SK-N-SH treated with all-trans-retinoic acid at 6 μM for 48 hours (cell line): ENCODE results near the gene ZNF138.

Experiments
- ATAC-seq: fragments of 200-7000 bp; cut with Tn5 transposase; 3 replicates; pipeline ENCODE4 v1.9.1; 2020; ENCODE audit warnings: mild to moderate bottlenecking, moderate library complexity
- ARNTL ChIP-seq: fragments of 450-650 bp; formaldehyde crosslinking; IDR thresholded peaks from 2 replicates; pipeline ENCODE4 v1.5.0; 2020; ENCODE audit warnings: low read depth, mild to moderate bottlenecking, moderate library complexity, borderline replicate concordance
- BACH2 ChIP-seq: fragments of 250-450 bp; sonication (Bioruptor Pico); IDR thresholded peaks from 2 replicates; pipeline ENCODE4 v1.9.0; 2021; ENCODE audit warnings: mild to moderate bottlenecking, borderline replicate concordance
- CREB5 ChIP-seq: fragments of 250-450 bp; sonication (Bioruptor Pico); IDR thresholded peaks from 2 replicates; pipeline ENCODE4 v1.5.1; 2020; ENCODE audit warnings: low read depth, mild to moderate bottlenecking, moderate library complexity
- CSDC2 ChIP-seq: fragments of 250-450 bp; sonication (Bioruptor Pico); IDR thresholded peaks from 2 replicates; pipeline ENCODE4 v1.5.0; 2020; ENCODE audit warnings: mild to moderate bottlenecking, moderate library complexity
- ESRRG ChIP-seq: fragments of 250-450 bp; sonication (Bioruptor Pico); IDR thresholded peaks from 2 replicates; pipeline ENCODE4 v1.6.1; 2021; ENCODE audit warnings: mild to moderate bottlenecking
- GLIS3 ChIP-seq: fragments of 250-450 bp; sonication (Bioruptor Pico); IDR thresholded peaks from 2 replicates; pipeline ENCODE4 v1.5.0; 2020; ENCODE audit warnings: mild to moderate bottlenecking, moderate library complexity
- ISL1 ChIP-seq: fragments of 250-450 bp; sonication (Bioruptor Pico); IDR thresholded peaks from 2 replicates; pipeline ENCODE4 v2.1.2; 2022; ENCODE audit warnings: mild to moderate bottlenecking, moderate library complexity
- PPARA ChIP-seq: fragments of 250-450 bp; sonication (Bioruptor Pico); IDR thresholded peaks from 2 replicates; pipeline ENCODE4 v1.5.0; 2020; ENCODE audit warnings: mild to moderate bottlenecking, borderline replicate concordance
- RARB ChIP-seq: fragments of 250-450 bp; sonication (Bioruptor Pico); IDR thresholded peaks from 2 replicates; pipeline ENCODE4 v1.8.0; 2021; ENCODE audit warnings: mild to moderate bottlenecking, moderate library complexity
- SNAI2 ChIP-seq: fragments of 250-450 bp; sonication (Bioruptor Pico); IDR thresholded peaks from 2 replicates; pipeline ENCODE4 v1.5.0; 2020; ENCODE audit warnings: mild to moderate bottlenecking, moderate library complexity
- TCF4 ChIP-seq: fragments of 250-450 bp; sonication (Bioruptor Pico); IDR thresholded peaks from 2 replicates; pipeline ENCODE4 v1.8.0; 2021; ENCODE audit warnings: mild to moderate bottlenecking, moderate library complexity, borderline replicate concordance
- TOX ChIP-seq: fragments of 250-450 bp; sonication (Bioruptor Pico); IDR thresholded peaks from 2 replicates; pipeline ENCODE4 v1.8.0; 2021; ENCODE audit warnings: mild to moderate bottlenecking, moderate library complexity, borderline replicate concordance
- ZC3H10 ChIP-seq: fragments of 250-450 bp; sonication (Bioruptor Pico); IDR thresholded peaks from 2 replicates; pipeline ENCODE4 v1.5.1; 2021; ENCODE audit warnings: mild to moderate bottlenecking, moderate library complexity
- ZFP3 ChIP-seq: fragments of 250-450 bp; sonication (Bioruptor Pico); IDR thresholded peaks from 2 replicates; pipeline ENCODE4 v1.5.0; 2020; ENCODE audit warnings: mild to moderate bottlenecking, moderate library complexity
- ZFP30 ChIP-seq: fragments of 450-650 bp; formaldehyde crosslinking; IDR thresholded peaks from 2 replicates; pipeline ENCODE4 v1.5.0; 2022; ENCODE audit warnings: mild to moderate bottlenecking, moderate library complexity
- ZNF565 ChIP-seq: fragments of 450-650 bp; formaldehyde crosslinking; conservative IDR thresholded peaks from 2 replicates; pipeline ENCODE4 v1.5.0; 2020; ENCODE audit warnings: low read depth, mild to moderate bottlenecking, moderate library complexity
- ZNF70 ChIP-seq: fragments of 450-650 bp; formaldehyde crosslinking; IDR thresholded peaks from 2 replicates; pipeline ENCODE4 v1.5.0; 2020; ENCODE audit warnings: mild to moderate bottlenecking, moderate library complexity
- ZNF8 ChIP-seq: fragments of 450-650 bp; formaldehyde crosslinking; IDR thresholded peaks from 2 replicates; pipeline ENCODE4 v1.5.0; 2020; ENCODE audit warnings: mild to moderate bottlenecking, moderate library complexity
- TF ChIP-seq, protein P1 (sequence below): fragments of 250-450 bp; sonication (Bioruptor Pico); IDR thresholded peaks from 2 replicates; pipeline ENCODE4 v1.5.0; 2020; ENCODE audit warnings: mild to moderate bottlenecking, moderate library complexity
- TF ChIP-seq, protein P2 (sequence below): fragments of 250-450 bp; sonication (Bioruptor Pico); IDR thresholded peaks from 2 replicates; pipeline ENCODE4 v1.8.0; 2020; ENCODE audit warnings: mild to moderate bottlenecking, moderate library complexity, borderline replicate concordance
- TF ChIP-seq, protein P3 (sequence below): fragments of 250-450 bp; sonication (Bioruptor Pico); IDR thresholded peaks from 2 replicates; pipeline ENCODE4 v1.5.1; 2021; ENCODE audit warnings: mild to moderate bottlenecking, moderate library complexity

ZNF138 gene

DNA sequence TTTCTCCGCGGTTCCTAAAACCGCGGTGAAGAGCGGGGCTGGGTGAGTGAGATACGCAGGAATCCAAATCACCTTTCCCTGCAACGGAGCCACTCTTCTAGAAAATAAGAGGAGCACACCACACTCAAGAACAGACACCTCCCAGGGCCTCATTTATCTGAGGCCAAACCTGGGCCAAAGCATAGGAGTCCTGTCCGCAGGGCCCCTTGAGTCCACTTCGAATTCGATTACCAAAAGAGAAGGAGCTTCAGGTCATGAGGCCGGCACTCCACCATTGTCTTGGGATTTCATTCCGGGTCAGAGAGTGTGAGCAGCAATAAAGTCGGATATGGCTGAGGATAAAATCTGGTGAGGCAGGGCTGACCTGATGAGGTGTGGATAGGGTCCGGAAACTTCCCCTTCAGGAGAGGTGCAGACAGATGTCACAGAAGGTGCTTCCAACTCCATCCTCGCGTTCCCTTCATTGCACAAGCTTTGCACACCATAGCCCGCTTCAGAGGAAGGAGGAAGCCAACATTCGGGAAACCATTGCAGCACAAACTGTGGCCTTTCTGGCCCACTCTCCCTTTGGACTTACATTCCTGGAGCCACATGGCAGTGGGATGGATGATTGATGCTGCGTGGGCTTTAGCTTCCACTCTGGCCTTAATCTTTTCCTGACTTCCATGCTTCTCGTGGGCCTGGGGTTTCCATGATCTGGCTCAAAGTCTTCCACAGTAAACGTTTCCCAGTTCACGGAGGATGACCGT is 81.6 kb downstream of the ZNF138 start:
- TF ChIP-seq, protein P1, sequence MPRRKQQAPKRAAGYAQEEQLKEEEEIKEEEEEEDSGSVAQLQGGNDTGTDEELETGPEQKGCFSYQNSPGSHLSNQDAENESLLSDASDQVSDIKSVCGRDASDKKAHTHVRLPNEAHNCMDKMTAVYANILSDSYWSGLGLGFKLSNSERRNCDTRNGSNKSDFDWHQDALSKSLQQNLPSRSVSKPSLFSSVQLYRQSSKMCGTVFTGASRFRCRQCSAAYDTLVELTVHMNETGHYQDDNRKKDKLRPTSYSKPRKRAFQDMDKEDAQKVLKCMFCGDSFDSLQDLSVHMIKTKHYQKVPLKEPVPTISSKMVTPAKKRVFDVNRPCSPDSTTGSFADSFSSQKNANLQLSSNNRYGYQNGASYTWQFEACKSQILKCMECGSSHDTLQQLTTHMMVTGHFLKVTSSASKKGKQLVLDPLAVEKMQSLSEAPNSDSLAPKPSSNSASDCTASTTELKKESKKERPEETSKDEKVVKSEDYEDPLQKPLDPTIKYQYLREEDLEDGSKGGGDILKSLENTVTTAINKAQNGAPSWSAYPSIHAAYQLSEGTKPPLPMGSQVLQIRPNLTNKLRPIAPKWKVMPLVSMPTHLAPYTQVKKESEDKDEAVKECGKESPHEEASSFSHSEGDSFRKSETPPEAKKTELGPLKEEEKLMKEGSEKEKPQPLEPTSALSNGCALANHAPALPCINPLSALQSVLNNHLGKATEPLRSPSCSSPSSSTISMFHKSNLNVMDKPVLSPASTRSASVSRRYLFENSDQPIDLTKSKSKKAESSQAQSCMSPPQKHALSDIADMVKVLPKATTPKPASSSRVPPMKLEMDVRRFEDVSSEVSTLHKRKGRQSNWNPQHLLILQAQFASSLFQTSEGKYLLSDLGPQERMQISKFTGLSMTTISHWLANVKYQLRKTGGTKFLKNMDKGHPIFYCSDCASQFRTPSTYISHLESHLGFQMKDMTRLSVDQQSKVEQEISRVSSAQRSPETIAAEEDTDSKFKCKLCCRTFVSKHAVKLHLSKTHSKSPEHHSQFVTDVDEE = no peak
- no peak for TF ChIP-seq TCF4 (CRISPR knock-in tag)
- TF ChIP-seq ZFP30 = no peak
- TF ChIP-seq ZC3H10 = no peak
- no peak for TF ChIP-seq GLIS3 (CRISPR knock-in tag)
- no peak for TF ChIP-seq ZNF8
- no peak for TF ChIP-seq ZNF70 (CRISPR knock-in tag)
- no peak for TF ChIP-seq ZNF565 (CRISPR knock-in tag)
- no peak for TF ChIP-seq ZFP3
- no peak for TF ChIP-seq BACH2 (CRISPR knock-in tag)
- TF ChIP-seq CSDC2 (CRISPR knock-in tag) = no peak
- TF ChIP-seq, all 23 proteins: peak for 0
- no peak for ATAC-seq

- TF ChIP-seq ZNF565 (CRISPR knock-in tag) (no peak), ARNTL (no peak), ZNF8 (no peak), SNAI2 (CRISPR knock-in tag) (no peak), ESRRG (CRISPR knock-in tag) (no peak), ZC3H10 (no peak), ISL1 (CRISPR knock-in tag) (no peak), CREB5 (CRISPR knock-in tag) (no peak), TOX (CRISPR knock-in tag) (no peak), RARB (no peak), TCF4 (CRISPR knock-in tag) (no peak), GLIS3 (CRISPR knock-in tag) (no peak), ZFP30 (no peak), ZNF70 (CRISPR knock-in tag) (no peak), PPARA (no peak)
- TF ChIP-seq, protein P2, sequence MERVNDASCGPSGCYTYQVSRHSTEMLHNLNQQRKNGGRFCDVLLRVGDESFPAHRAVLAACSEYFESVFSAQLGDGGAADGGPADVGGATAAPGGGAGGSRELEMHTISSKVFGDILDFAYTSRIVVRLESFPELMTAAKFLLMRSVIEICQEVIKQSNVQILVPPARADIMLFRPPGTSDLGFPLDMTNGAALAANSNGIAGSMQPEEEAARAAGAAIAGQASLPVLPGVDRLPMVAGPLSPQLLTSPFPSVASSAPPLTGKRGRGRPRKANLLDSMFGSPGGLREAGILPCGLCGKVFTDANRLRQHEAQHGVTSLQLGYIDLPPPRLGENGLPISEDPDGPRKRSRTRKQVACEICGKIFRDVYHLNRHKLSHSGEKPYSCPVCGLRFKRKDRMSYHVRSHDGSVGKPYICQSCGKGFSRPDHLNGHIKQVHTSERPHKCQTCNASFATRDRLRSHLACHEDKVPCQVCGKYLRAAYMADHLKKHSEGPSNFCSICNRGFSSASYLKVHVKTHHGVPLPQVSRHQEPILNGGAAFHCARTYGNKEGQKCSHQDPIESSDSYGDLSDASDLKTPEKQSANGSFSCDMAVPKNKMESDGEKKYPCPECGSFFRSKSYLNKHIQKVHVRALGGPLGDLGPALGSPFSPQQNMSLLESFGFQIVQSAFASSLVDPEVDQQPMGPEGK (CRISPR knock-in tag) = no peak
- TF ChIP-seq, protein P3, sequence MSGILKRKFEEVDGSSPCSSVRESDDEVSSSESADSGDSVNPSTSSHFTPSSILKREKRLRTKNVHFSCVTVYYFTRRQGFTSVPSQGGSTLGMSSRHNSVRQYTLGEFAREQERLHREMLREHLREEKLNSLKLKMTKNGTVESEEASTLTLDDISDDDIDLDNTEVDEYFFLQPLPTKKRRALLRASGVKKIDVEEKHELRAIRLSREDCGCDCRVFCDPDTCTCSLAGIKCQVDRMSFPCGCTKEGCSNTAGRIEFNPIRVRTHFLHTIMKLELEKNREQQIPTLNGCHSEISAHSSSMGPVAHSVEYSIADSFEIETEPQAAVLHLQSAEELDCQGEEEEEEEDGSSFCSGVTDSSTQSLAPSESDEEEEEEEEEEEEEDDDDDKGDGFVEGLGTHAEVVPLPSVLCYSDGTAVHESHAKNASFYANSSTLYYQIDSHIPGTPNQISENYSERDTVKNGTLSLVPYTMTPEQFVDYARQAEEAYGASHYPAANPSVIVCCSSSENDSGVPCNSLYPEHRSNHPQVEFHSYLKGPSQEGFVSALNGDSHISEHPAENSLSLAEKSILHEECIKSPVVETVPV (CRISPR knock-in tag) = no peak
- TF ChIP-seq, protein P1 = no peak
- peak; percentile 91 for ATAC-seq
These were observed 82.8 kb downstream of the ZNF138 start for GRCh38 chr7:64876792-64877713.
